ENCODE results near the gene TICRR. TPM values are rescaled to one million over a fixed set of nuclear protein-coding genes. Genes with fewer than 3 reads are reported as not detected.

Gene TICRR
- total RNA-seq, 1 donor from 2014 or later: 2.7 TPM

GRCh38 chr15:89629829-89630228, 54.6 kb downstream of the TICRR start:
- DNase-seq (ENCODE audit: low read depth in 2 of 2): no peak

GRCh38 chr15:89630260-89630659, 55.0 kb downstream of the TICRR start:
- DNase-seq (ENCODE audit: low read depth in 2 of 2): no peak

GRCh38 chr15:89630974-89631901, 56.0 kb downstream of the TICRR start:
- no peak for DNase-seq (ENCODE audit: low read depth in 2 of 2)

- DNase-seq (ENCODE audit: low read depth in 2 of 2): no peak
Observed at GRCh38 chr15:89631902-89632264, 56.6 kb downstream of the TICRR start.

GRCh38 chr15:89632563-89633430, 57.5 kb downstream of the TICRR start:
- DNase-seq (ENCODE audit: low read depth in 2 of 2): no peak

GRCh38 chr15:89633585-89633984, 58.3 kb downstream of the TICRR start:
- DNase-seq (ENCODE audit: low read depth in 2 of 2): no peak

GRCh38 chr15:89640245-89640644, 65.0 kb downstream of the TICRR start:
- DNase-seq (ENCODE audit: low read depth in 2 of 2): no peak

GRCh38 chr15:89641053-89641452, 65.8 kb downstream of the TICRR start:
- no peak for DNase-seq (ENCODE audit: low read depth in 2 of 2)

- no peak for DNase-seq (ENCODE audit: low read depth in 2 of 2)
Observed at GRCh38 chr15:89642106-89642505, 66.8 kb downstream of the TICRR start.

- no peak for DNase-seq (ENCODE audit: low read depth in 2 of 2)
Observed at GRCh38 chr15:89645680-89646079, 70.4 kb downstream of the TICRR start.

- no peak for DNase-seq (ENCODE audit: low read depth in 2 of 2)
Observed at GRCh38 chr15:89646416-89647141, 71.3 kb downstream of the TICRR start.

GRCh38 chr15:89647191-89647851, 72.1 kb downstream of the TICRR start:
- peak; percentile 20 to 58 for DNase-seq (ENCODE audit: low read depth in 2 of 2)

- DNase-seq (ENCODE audit: low read depth in 2 of 2): no peak
Observed at GRCh38 chr15:89648106-89649012, 73.1 kb downstream of the TICRR start.

- no peak for DNase-seq (ENCODE audit: low read depth in 2 of 2)
Observed at GRCh38 chr15:89649013-89649625, 73.8 kb downstream of the TICRR start.

GRCh38 chr15:89649716-89650115, 74.4 kb downstream of the TICRR start:
- DNase-seq (ENCODE audit: low read depth in 2 of 2): no peak

- DNase-seq (ENCODE audit: low read depth in 2 of 2): no peak
Observed at GRCh38 chr15:89652131-89652530, 76.9 kb downstream of the TICRR start.

- DNase-seq (ENCODE audit: low read depth in 2 of 2): no peak
Observed at GRCh38 chr15:89652666-89653065, 77.4 kb downstream of the TICRR start.

GRCh38 chr15:89653578-89653977, 78.3 kb downstream of the TICRR start:
- DNase-seq (ENCODE audit: low read depth in 2 of 2): no peak

GRCh38 chr15:89654301-89654761, 79.1 kb downstream of the TICRR start:
- no peak for DNase-seq (ENCODE audit: low read depth in 2 of 2)
